Uterus (tissue), 2 donors: ENCODE data around the gene ACO2.

Experiments
- CTCF ChIP-seq, 4 experiments: fragments of 200-600 bp in 2 of 4; fragments of 450-650 bp in 2 of 4; sonication (generic) in 2 of 4; IDR thresholded peaks; one replicate each; pipeline ENCODE4 v1.5.1; 2016 to 2019; ENCODE audit warnings: antibody characterized with exemption in 4 of 4, mild to moderate bottlenecking in 2 of 4, moderate library complexity in 1 of 4
- POLR2A ChIP-seq, 2 donors: fragments of 450-650 bp; IDR thresholded peaks; one replicate each; pipeline ENCODE4 v1.6.1; 2016; ENCODE audit warnings: antibody characterized with exemption in 2 of 2, mild to moderate bottlenecking in 1 of 2, moderate library complexity in 1 of 2

DNA sequence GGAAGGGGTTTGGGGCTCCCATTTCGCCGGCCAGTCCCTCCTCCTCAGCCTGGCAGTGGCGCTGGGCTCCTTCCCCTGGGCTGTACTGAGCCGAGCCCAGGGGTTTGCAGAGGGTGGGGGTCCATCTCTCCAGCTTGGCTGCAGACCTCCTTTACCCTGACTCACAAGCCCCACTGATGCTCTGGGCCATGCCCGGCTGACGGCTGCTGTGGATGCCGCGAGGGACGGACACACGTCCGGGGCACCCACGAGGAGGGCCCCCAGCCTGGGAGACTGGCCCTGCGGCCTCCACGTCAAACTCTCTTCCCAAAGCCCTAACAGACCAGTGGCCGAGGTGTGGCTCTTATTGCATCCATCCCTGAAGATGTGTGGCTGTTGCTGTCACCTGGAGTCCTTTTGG, 106.6 kb downstream of the ACO2 start:
- TF ChIP-seq CTCF (IDR thresholded peaks at IDR 0.05) (no peak), POLR2A (IDR thresholded peaks at IDR 0.05) (no peak)
